GM21528 (cell line): ENCODE results near the gene SSR1.

Experiments
- ATAC-seq: cut with Tn5 transposase; IDR thresholded peaks from one replicate; pipeline ENCODE4 v1.9.1; 2021; ENCODE audit warnings: mild to moderate bottlenecking, moderate library complexity; ENCODE audit not compliant: unreplicated experiment, low FRiP score

SSR1 gene

DNA sequence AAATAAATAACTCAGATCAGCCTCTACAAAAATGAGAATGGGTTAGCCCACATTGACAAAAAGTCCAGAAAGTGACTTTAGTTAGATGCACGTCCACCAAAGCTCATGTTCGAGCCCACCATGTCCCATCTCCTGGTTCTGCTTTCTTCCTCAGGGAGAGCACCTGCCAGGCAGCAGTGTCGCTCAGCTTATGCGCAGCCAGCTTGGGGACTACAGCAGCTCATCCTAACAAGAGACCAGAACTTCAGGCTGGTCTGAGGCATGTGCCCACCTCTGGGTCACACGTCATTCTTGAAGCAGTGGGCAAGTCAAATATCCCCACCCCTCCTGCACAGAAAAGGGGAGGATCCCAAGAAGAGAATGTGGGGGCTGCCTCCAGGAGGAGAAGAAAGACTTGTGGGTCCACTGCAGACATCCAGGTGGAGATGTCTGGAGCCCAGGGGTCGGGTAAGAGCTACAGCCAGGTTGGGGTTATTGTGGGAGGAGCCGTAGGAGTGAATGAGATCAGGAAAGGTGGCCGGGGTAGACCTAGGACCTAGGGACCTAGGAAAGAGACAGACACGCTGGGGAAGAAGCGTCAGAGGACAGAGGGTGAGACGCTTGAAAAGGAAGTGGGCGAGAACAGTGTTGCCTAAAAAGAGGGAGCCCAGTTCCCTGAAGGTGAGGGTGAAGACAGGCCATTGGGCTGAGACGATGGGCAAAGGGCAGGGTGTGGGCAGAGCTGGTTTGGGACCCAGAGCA is 52.5 kb downstream of the SSR1 start:
- no peak for ATAC-seq

DNA sequence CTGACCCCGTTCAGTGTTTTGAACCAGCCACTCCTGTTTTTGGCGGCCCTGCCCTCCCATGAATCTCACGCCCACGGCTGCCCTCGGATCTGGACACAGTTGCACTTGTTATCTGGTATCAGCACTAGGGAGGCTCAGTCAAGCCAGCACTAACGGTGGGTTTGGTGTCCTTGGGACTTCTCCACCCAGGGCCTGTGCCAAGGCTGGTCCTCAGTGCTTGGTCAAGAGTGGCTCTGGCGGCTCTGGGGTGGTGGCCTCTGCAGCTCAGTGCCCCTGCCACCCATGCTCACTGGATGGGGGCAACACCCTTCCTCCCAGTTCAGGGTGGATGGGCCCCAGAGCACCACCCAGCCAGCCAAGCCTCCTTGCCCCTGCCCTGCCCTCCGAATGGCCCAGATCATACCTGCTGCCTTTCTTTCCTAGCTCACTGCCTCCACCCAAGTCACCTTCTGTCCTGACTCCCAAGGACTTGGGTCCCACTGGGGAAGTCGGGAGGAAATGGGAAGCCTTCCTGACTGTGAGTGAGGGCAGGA is 54.7 kb downstream of the SSR1 start:
- no peak for ATAC-seq

DNA sequence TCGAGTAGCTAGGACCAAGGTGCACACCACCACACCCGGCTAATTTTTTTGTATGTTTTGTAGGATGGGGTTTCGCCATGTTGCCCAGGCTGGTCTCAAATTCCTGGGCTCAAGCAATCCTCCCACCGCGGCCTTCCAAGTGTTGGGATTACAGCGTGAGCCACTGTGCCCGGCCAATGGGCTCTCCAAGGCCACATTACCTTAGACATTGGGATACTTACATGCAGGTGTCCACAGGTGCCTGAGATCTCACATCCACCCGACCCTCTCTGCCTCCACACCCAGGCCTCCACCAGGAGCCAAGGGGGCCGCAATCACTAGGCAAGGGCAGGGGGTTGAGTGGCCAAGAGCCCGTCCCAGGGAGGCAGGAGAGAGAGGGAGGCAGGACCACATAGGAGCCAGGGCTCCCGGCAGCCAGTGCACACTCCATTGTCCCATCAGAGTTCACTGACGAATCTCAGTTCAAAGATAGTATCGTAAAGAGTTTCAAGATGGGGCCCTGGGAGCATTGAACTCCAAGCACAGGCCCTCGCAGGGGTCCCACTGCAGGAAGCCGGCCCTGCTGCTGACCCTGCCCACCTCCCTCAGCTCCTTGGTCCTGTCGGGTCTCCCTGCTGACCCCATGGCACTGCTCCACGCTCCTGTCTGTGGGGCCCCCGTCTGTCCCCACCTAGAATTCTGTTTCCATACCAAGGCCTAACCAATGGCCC is 55.3 kb downstream of the SSR1 start:
- no peak for ATAC-seq

DNA sequence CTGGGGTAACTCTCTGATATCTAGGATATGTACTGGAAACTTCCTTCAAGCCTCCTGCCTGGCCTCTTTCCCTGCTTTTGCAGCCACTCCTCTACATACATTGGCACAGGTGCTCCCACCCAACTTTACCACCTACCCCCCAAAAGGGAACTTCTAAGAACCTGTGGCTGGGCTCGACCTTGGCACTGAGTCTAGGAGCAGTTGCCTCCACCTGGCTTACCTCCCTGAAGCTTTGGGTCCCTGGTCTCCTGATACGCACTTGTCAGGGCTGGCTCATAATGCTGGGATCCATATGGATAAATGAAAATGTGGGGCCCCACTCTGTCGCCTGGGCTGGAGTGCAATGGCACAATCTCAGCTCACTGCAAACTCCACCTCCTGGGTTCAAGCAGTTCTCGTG is 56.2 kb downstream of the SSR1 start:
- ATAC-seq = no peak

DNA sequence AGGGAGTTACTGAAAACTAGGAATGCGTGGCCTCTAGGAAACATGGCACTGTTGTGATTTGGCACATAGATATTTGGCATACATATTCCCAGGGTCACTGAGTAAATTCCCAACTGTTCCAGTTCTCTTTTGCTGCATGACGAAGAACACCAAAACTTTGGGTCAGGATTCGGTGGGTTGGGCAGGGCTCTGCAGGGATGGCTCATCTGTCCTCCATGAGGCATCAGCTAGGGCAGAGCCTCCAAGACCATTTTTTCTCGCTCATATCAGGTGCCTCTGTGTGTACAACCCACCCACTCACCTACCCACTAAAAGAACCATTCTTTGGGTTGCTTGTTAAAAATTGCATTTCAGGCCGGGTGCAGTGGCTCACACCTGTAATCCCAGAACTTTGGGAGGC is 57.1 kb downstream of the SSR1 start:
- ATAC-seq = no peak

DNA sequence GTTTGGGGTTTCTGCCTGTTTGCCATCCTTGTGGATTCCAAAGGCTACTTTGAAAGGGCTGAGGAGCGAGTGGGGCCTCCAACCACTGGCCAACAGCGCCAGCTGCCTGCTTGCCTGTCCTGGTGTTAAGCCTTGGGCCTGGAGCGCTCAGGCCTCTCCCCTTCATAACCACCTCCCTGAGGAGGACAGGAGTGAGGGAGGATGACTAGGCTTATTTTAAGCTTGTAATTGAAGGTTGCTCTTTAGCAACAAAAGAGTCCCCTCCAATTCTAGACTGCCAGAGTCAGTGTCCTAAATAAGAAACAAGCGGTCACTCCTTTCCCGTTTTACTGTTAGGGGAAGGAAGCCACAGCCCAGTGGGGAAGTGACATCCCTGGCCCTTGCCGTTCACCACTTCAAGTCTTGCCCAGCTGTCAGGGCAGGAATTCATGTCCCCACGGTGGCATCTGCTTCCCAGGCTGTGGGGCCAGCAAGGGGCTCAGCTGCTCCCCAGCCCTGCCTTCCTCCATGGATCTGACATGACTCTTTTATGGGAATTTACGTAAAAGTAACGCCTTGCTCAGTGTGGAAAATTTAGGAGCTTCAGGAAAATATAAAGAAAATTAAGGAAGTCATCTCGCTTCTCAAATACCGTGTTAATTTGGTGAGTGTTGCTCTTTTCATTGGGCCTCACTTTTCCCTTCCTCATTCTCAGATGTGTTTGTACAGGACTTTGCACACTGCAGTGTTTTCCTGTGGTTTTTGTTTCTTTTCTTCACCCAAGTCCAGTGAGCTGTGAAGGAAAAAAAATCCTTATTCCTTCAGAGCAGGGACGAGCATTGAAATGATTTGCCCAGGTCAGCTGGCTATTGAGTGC is 57.8 kb downstream of the SSR1 start:
- ATAC-seq = no peak

DNA sequence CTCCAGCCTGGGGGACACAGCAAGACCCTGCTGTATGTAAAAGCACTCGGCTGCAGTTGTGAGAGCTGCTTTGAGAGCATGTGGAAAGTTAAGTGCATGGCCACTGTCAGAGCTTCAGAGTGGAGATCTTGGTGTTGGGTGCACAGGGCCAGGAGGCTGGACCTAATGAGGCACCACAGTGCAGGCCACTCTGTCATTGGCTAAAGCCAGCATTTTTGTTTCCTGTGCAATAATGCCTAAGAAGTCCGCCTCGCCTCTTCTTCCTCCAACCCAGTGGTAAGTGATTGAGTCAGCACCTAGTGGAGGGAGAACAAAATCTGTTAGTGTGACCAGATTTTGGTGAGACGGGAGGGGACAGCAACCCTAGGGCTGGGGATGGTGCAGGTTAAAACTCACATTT is 60.6 kb downstream of the SSR1 start:
- ATAC-seq = no peak

DNA sequence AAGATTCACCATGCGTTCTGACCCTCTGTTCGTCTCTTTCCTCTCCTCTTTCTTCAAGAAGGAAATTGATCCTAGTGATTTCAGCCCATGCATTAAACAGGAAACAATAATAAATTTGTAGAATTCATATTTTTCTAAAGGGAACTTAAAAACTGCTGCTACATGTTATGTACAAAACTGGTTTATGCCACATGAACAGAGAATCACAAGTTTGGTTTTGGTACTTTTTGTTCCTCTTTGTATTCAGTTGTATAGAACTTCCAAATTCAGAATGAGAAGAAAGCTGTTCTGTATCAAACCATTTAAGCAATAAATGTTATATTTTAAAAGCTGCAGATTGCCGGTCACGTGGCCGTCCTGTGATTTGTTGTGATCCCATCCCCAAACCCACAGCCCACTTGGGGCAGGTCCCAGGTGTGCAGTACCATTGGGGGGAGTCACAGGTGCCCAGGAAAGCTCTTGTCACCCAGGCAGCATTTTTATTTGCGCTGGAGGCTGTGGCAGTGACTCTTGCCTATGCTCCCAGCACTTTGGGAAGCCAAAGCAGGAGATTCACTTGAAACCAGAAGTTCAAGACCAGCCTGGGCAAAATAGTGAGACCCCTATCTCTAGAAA is 61.2 kb downstream of the SSR1 start:
- no peak for ATAC-seq

DNA sequence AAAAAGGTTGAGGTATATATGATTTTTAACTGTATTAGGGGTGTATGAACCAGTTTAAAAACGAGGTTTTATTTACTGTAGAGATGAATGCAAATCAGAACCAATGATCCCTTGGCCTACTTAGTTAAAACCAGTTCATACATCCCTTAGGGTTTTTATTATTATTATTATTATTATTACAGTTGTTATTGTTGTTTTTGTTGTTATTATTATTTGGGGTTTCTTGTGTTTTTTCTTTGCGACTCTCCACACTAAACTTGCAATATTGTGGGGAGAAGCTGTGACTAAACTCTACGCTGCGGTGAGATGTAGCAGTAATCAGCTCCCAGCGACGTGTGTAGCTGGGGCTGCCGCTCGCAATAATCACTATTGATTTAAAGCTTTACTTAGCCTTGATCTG is 62.2 kb downstream of the SSR1 start:
- no peak for ATAC-seq

DNA sequence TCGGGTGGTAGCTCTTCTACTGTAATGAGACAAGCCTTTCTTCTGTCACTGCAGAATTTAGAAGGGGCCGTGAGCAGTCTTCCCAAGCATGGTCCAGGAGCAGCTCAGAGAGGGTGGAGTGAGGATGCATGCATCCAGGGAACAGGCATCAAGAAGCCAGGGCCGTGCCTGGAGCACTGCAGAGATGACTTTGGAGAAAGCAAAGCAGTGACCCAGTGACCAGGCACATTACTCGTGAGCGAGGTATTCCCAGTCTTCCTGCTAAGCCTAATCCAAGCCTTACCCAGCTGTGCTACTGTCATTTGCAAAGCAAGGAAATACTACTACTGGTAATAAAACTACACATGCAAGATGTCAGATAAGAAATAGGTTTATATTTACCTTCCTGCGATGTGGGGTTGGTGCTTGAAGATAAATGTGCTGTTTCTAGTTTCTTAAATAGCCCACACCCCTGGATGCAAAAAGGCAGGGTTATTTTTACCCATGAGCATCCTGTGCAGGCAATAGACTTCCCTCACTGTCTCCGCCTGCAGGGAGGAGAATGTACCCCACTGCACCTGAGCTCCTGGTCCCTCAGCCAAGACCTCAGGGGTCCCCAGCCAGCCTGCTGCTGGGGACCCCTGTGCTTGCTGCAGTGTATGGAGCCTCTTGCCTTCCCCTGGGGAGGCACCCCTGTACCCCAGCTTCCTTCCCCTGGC is 62.9 kb downstream of the SSR1 start:
- no peak for ATAC-seq

DNA sequence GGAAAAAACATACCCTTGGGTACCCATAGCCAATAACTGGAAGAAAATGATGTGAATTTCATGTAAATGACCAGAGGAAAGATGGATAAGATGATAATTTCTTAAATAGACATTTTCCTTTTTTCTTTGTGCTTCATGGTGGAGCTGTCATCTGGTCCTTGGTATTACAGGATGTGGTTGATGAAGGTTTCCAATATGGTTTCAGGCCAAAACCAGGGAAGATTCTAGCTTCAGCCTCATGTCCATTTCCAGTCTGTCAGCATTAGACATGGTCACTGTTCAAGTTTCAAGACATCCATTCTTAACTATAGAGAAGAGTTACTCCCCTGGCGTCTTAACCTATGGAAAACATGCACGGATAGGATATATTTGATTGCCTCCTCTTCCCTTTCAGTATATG is 63.6 kb downstream of the SSR1 start:
- ATAC-seq = no peak

DNA sequence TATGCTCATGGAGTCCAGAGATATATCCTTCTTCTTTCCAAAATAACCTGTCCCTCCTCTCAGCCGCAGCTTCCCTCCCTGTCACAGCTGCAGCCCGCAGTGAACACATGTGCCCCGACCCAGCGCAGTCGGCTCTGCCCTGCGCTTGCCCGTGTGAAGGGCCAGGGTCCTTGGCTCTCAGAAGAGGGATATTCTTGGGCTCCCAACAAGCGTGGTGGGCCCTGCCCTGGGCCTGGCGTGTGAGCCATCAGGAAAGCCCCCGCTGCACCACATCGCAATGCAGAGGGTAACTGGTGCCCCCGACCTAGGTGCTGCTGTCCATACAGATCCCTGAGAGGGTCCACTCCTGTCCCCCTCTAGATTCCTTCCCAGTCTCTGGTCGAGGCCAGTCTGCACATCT is 65.2 kb downstream of the SSR1 start:
- ATAC-seq = no peak

DNA sequence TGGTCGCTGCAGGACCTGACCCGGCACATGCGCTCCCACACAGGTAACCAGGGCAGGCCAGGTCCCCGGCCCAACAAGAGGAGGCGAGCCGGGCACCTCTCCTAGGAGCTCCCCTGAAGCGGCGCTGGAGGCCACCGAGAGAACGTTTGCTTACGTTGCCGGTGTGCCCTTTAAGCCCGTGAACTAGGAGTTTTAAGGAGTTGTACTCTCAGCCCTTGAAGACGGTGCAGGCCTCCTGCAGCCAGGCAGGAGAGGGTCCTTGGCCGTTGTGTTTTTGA is 65.9 kb downstream of the SSR1 start:
- ATAC-seq = no peak

DNA sequence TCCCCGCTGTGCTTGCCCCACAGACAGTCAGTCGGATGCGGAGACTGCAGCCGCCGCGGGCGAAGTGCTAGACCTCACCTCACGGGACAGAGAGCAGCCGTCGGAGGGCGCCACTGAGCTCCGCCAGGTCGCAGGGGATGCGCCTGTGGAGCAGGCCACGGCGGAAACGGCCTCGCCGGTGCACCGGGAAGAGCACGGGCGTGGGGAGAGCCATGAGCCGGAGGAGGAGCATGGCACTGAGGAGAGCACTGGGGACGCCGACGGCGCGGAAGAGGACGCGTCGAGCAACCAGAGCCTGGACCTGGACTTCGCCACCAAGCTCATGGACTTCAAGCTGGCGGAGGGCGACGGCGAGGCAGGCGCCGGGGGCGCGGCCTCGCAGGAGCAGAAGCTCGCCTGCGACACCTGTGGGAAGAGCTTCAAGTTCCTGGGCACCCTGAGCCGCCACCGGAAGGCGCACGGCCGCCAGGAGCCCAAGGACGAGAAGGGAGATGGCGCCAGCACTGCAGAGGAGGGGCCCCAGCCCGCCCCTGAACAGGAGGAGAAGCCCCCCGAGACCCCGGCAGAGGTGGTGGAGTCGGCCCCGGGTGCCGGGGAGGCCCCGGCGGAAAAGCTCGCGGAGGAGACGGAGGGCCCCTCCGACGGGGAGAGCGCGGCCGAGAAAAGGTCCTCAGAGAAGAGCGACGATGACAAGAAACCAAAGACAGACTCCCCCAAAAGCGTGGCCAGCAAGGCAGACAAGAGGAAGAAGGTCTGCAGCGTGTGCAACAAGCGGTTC is 66.4 kb downstream of the SSR1 start:
- ATAC-seq = no peak

DNA sequence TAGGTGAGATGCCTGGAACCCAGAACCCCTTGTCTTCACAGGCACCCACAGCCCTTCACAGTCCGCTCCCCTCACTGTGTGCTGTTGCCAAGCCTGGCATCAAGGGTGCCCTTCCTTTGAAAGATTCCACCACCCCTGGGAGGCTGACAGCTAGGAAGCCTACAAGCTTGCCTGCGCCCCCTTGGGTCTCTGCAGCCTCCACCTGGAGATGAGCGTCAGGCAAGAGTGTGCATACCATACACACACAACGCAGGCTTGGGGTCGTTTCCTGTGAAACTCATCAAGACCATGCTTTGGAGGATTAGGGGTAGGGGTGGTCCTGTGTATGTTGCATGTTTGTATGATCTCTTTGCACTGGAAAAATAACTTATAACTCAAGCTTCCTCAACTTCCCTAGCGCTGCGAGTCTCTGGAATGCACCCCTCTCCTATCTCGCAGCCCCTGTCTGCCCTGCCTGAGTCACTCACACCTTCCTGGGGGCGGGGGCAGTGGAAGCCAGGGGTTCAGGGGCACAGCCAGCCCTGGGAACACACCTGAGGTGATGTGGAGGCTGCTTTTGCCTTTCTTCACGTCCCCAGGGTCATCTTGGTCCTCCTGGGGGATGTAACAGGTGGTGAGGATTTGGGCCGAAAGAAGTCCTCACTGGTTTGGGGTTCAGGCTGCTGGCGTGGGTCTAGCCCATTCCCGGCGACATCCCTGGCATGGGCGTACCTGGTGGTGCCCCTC is 67.2 kb downstream of the SSR1 start:
- ATAC-seq = no peak

DNA sequence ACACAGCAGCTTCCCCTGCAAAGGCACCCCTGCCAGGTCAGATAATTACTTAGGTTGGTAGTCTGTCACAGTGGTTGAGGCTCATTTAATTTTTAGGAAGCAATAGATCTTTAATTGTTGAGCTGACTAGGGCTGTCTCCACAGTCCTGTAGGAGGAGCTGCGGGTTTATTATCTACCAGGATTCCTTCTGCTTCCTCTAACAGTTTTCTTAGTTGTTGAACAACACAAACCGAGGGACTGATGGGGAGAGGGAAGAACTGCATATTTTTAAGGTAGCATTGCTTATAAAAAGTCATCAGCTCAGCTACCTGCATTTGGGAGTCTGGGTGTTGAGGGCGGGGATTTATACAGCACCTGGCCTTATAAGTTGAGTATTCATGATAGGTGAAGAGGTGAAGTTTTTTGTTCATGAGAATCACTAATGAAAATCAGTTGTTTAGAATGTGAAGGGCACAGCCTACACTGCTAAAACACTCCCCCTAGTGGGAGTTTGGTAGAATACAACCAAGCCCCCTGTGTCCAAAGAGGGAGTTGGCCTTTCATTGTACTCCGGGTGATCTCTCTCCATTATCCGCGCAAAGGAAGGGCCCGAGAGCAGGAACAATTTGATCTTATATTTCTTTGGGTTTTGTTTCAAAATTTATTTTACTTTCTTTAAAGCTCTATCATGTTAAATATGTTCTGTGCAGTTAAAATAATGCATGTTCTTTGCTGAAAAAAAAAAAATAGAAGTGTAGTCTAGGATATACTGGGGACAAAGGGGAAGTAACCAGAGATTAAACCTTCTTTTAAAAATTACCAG is 69.6 kb downstream of the SSR1 start:
- no peak for ATAC-seq

DNA sequence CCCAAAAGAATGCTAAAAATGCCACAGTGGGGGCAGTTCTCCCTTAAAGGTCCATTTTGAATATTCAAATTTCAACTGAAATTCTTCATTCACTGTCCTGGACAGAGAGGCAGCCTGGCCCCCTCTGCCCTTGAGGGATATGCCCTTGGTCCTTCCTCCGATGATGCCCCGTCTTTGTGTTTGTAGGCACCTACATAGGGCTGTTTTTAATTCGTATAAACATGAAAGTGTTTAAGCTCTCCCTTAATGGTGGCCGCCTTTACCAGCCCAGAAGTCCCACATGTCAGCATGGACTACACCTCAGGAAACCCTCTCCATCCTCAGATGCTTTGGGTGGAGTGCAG is 70.2 kb downstream of the SSR1 start:
- no peak for ATAC-seq
